ENCODE data around the gene MAP3K8. TPM values are rescaled to one million over a fixed set of nuclear protein-coding genes. Genes with fewer than 3 reads are reported as not detected.

MAP3K8 gene
- total and polyA plus RNA-seq, 2 of the 8 experiments (the other 6 are each of a cell fraction or from before 2014, with no cell fraction given): 5.6 to 6.0 TPM

GRCh38 chr10:30456266-30456665, 22.3 kb downstream of the MAP3K8 start:
- Histone ChIP-seq H3K79me2 (ENCODE audit: control insufficient read depth in 1 of 2, insufficient read depth in 2 of 2, low read length in 2 of 2) (no peaks in the 10 kb centered on the region), H3K14ac (ENCODE audit: insufficient read length) (no peak overlapping the region), H4K91ac (replicated peaks; ENCODE audit: insufficient read length, low read length) (no peak overlapping the region), H3K18ac (ENCODE audit: extremely low read depth, low read length) (no peak overlapping the region), H3K4ac (replicated peaks; ENCODE audit: insufficient read length, low read depth, low read length) (no peak overlapping the region), H3K4me1 (replicated peaks in 1 of 4; ENCODE audit: control insufficient read depth in 3 of 4, insufficient read depth in 4 of 4, low read length in 3 of 4) (peaks cover 0 to 11% (median 3%) of the 10 kb centered on the region in 4 experiments; a peak in 3 of 7 replicates), H2AK5ac (ENCODE audit: low read depth, low read length) (no peak overlapping the region), H4K8ac (ENCODE audit: extremely low read depth, insufficient read depth, low read length) (no peak overlapping the region), H3K27ac (ENCODE audit: low read depth, low read length) (no peak overlapping the region), H3K9ac (replicated peaks in 1 of 4; ENCODE audit: extremely low read depth in 1 of 4, low read depth in 3 of 4, low read length in 3 of 4) (no peak overlapping the region), H2BK120ac (replicated peaks; ENCODE audit: low read depth, low read length) (no peak overlapping the region), H3K23me2 (ENCODE audit: low read depth, low read length) (no peaks in the 10 kb centered on the region), H3K27me3 (replicated peaks in 1 of 4; ENCODE audit: control insufficient read depth in 3 of 4, extremely low read depth in 1 of 4, insufficient read depth in 3 of 4, low read length in 3 of 4) (no peaks in the 10 kb centered on the region), H4K5ac (ENCODE audit: insufficient read length, low read depth, low read length) (no peak overlapping the region), H2BK20ac (ENCODE audit: low read length) (no peak overlapping the region), H4K20me1 (replicated peaks in 1 of 2; ENCODE audit: control insufficient read depth in 1 of 2, insufficient read depth in 2 of 2, low read length in 2 of 2) (no peaks in the 10 kb centered on the region), H3K9me3 (ENCODE audit: insufficient read depth in 2 of 2, low read depth in 1 of 2, low read length in 1 of 2) (no peaks in the 10 kb centered on the region), H3K56ac (replicated peaks; ENCODE audit: insufficient read length, low read depth, low read length) (no peak overlapping the region), H2BK5ac (ENCODE audit: low read depth, low read length) (no peak overlapping the region), H3K23ac (ENCODE audit: insufficient read length) (no peak overlapping the region), H2AFZ (ENCODE audit: low read length) (no peak overlapping the region), H3K36me3 (ENCODE audit: control insufficient read depth in 2 of 4, insufficient read depth in 4 of 4, low read length in 3 of 4) (peaks cover 2 to 15% (median 10%) of the 10 kb centered on the region in 4 experiments; a peak in 7 of 8 replicates), H3K4me2 (ENCODE audit: insufficient read depth in 1 of 2, low read depth in 2 of 2, low read length in 2 of 2) (no peak overlapping the region), H2BK12ac (ENCODE audit: low read depth, low read length) (no peak overlapping the region), H3K4me3 (ENCODE audit: extremely low read depth in 1 of 4, insufficient read depth in 2 of 4, low read depth in 3 of 4, low read length in 4 of 4) (no peak overlapping the region), H2BK15ac (ENCODE audit: low read length) (no peak overlapping the region), H3K79me1 (ENCODE audit: low read depth, low read length) (no peaks in the 10 kb centered on the region)
- DNase-seq (ENCODE audit: low read depth in 1 of 2, low spot score in 2 of 2): no peak
- 89% methylated on average over 4 of the region's 4 CpGs; no CpG with 5 or more reads in 1 of the 2 experiments for WGBS, 2 experiments (ENCODE audit: extremely low coverage in 1 of 2, insufficient coverage in 1 of 2, insufficient read length in 1 of 2, insufficient replicate concordance in 2 of 2, low coverage in 1 of 2, low lambda C conversion rate in 2 of 2, missing lambda C conversion rate in 1 of 2)
- no peak for FAIRE-seq
- ChIA-PET CTCF (ENCODE audit: partially characterized antibody) (interaction anchor here (0.8 to 1.0 kb wide), 2 partner anchors 9 to 33 kb away, joined by 3 read pairs; no protein-coding TSS in a partner anchor), POLR2A (ENCODE audit: partially characterized antibody) (no interaction called here)
- no peak for TF ChIP-seq RBBP5 (IDR thresholded peaks at IDR 0.05; ENCODE audit: borderline replicate concordance, low read depth, low read length)
- no peak for TF ChIP-seq JUN (IDR thresholded peaks at IDR 0.05; ENCODE audit: low read depth, low read length)
- no peak for TF ChIP-seq TAF7 (optimal IDR thresholded peaks at IDR 0.05; ENCODE audit: borderline replicate concordance, low read depth, low read length)
- no peak for TF ChIP-seq GTF2F1 (IDR thresholded peaks at IDR 0.05; ENCODE audit: borderline replicate concordance, low read depth, low read length)
- TF ChIP-seq ASH2L (IDR thresholded peaks at IDR 0.05; ENCODE audit: low read length): no peak
- no peak for TF ChIP-seq ATF3 (IDR thresholded peaks at IDR 0.05; ENCODE audit: insufficient read depth, low read depth, low read length)
- TF ChIP-seq RAD21 (IDR thresholded peaks at IDR 0.05 in 1 of 2, conservative IDR thresholded peaks at IDR 0.05 in 1 of 2; ENCODE audit: low read depth in 2 of 2, low read length in 2 of 2): no peak
- no peak for TF ChIP-seq CTBP2 (IDR thresholded peaks at IDR 0.05; ENCODE audit: borderline replicate concordance, insufficient read depth, insufficient read length, low read length)
- no peak for TF ChIP-seq JUND (IDR thresholded peaks at IDR 0.05; ENCODE audit: low read length)
- TF ChIP-seq KDM1A (IDR thresholded peaks at IDR 0.05; ENCODE audit: borderline replicate concordance, low read length): no peak
- no peak for TF ChIP-seq POLR2AphosphoS5 (IDR thresholded peaks at IDR 0.05; ENCODE audit: low read depth, low read length)
- TF ChIP-seq PHF8 (conservative IDR thresholded peaks at IDR 0.05; ENCODE audit: low read depth, low read length): no peak

All from H1 (cell line).